Measurements from ENCODE around the gene PPIL1. TPM values are rescaled to one million over a fixed set of nuclear protein-coding genes. Genes with fewer than 3 reads are reported as not detected.

PPIL1 gene
- total RNA-seq, 4 donors from 2014 or later: 6.0 to 14.0 (median 6.4) TPM

DNA sequence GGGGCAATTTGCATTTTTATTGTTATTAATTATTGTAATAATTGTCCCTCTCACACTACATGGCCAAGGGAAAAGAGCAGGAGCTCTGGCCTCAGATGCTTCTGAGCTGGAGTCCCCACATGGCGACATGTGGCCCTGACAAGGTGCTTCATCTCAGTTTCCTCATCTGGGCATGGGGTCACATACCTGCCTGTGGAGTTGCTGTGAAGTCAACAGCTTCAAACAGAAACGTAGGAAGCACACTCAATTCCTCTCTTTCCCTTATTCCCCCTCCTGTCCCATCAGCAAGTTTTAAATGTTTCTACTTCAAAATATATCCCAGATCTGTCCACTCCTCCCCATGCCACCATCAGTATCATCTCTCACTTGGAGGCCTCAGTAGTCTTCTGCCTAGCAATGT lies 44.0 kb downstream of the PPIL1 start:
- no peak for DNase-seq
- no peaks in the 10 kb centered on the region for H3K36me3 ChIP-seq
- peaks cover 0 to 22% (median 0%) of the 10 kb centered on the region in 4 donors for H3K4me1 ChIP-seq
- H3K27ac ChIP-seq: peak overlapping the region in 3 of 4 donors; percentile 50 to 89 (median 83)
- H3K4me3 ChIP-seq: no peak overlapping the region
- no peaks in the 10 kb centered on the region for H3K9me3 ChIP-seq
- no peaks in the 10 kb centered on the region for H3K27me3 ChIP-seq
- TF ChIP-seq, protein P1, sequence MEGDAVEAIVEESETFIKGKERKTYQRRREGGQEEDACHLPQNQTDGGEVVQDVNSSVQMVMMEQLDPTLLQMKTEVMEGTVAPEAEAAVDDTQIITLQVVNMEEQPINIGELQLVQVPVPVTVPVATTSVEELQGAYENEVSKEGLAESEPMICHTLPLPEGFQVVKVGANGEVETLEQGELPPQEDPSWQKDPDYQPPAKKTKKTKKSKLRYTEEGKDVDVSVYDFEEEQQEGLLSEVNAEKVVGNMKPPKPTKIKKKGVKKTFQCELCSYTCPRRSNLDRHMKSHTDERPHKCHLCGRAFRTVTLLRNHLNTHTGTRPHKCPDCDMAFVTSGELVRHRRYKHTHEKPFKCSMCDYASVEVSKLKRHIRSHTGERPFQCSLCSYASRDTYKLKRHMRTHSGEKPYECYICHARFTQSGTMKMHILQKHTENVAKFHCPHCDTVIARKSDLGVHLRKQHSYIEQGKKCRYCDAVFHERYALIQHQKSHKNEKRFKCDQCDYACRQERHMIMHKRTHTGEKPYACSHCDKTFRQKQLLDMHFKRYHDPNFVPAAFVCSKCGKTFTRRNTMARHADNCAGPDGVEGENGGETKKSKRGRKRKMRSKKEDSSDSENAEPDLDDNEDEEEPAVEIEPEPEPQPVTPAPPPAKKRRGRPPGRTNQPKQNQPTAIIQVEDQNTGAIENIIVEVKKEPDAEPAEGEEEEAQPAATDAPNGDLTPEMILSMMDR (IDR thresholded peaks at IDR 0.05): no peak
- TF ChIP-seq POLR2A (IDR thresholded peaks at IDR 0.05): no peak

DNA sequence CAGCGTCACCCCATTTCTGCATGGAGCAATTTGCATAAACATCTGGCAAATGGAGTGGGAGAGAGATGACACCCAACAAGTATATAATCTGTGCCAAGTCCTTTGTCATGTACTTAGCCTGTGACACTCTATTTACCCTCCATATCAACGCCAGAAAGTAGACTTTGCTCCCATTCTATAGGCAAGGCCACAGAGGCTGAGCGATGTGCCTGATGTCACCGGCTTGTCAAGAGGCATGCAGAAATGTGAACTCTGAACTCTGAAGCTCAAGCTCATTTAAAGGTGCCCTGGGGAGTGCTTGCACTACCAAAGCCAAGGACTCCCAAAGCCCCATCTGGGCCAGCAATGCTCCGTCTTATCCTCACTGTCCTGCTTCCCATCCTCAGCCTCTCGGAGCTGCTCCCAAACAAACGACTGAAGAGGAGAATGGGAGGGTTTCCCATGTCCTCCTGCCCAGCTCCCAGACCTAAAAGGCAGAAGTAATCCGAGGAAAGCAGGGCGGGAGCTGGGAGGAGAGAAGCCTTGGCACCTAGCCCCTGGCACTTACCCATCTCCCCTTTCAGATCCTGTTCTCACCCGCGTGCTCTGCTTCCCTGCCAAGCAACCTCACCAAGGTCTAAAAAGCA lies 44.6 kb downstream of the PPIL1 start:
- no peak overlapping the region for H3K4me3 ChIP-seq
- no peak for TF ChIP-seq POLR2A (IDR thresholded peaks at IDR 0.05)
- TF ChIP-seq, protein P1 (IDR thresholded peaks at IDR 0.05): no peak
- DNase-seq: peak in 2 of 3 donors; percentile 83 to 86
- H3K27me3 ChIP-seq: no peaks in the 10 kb centered on the region
- no peaks in the 10 kb centered on the region for H3K9me3 ChIP-seq
- peaks cover 0 to 22% (median 0%) of the 10 kb centered on the region in 4 donors for H3K4me1 ChIP-seq
- H3K27ac ChIP-seq: peak overlapping the region in 3 of 4 donors; percentile 50 to 89 (median 83)
- H3K36me3 ChIP-seq: no peaks in the 10 kb centered on the region

DNA sequence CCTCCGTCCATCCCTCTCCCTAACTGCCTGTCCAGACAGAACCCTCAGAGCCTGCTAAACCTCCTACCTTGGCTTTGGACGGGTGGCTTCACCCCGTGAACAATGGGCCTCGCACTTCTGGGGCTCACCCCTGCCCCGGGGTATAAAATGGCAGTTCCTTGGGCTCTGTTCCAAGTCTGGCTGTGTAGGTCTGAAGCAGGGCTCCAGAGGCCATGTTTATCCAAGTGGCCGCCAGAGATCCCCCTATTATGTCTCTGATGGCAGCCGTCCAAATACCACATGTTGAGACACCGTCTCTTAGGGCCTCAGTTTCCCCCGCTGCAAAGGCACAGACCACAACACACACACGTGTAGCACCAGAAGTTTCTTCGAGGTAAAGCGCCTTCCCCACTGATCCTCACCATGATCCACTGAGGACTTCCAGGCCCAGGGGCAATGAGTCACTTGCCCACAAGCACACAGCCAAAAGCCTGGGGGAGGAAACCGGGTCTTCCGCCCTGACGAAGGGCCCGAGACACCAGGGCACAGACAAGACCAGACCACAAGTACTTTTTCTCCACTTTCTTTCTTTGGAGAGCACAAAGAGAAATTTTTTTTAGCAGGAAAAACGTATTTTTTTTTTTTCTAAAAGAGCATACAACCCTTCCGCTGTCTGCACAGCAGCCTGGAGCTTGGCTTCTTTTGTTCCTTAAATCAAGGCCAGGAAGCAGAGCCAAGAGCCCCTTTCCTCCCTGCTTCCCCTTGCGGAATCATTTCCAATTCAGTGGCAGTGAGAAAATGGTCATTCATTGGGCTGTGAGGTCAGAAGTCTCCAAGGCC lies 47.1 kb downstream of the PPIL1 start:
- peak in 1 of 3 donors; percentile 57 for DNase-seq
- no peak for TF ChIP-seq POLR2A (IDR thresholded peaks at IDR 0.05)
- TF ChIP-seq, protein P1 (IDR thresholded peaks at IDR 0.05): no peak

DNA sequence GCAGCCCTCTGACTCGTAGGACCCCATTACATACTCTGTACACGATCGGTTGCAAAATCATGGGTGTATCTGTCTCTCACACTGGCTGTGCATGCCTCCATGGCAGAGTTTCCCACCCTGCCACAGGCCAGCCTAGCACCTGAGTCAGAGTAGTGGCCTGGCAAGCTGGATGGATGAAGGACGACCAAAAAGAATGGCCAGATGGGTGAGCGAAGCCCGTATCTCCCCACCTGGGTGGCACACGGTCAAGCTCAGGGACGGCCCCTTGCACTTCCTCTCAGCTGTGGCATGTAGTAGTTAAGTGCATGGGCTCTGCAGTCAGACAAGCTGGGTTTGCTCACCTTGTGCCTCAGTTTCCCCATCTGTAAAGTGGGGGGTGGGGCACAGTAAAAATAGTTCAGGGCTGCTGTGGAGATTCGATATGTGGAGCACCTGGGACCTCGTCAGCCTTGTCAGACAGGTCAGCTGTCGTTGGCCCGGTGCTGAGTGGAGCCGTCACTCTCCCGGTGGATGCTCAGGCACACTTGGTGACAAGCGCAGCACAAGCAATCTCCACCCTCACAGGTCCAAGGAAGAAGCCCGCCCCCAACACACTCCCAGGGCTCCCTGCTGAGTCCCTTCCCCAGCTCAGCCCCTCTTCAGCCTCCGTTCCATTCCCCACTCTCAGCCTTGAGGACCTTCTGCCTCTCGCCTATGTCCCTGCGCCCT lies 47.9 kb downstream of the PPIL1 start:
- Histone ChIP-seq H3K4me1 (peaks cover 0 to 22% (median 0%) of the 10 kb centered on the region in 4 donors), H3K27ac (peak overlapping the region in 2 of 4 donors; percentile 21 to 25), H3K27me3 (no peaks in the 10 kb centered on the region), H3K9me3 (no peaks in the 10 kb centered on the region), H3K4me3 (no peak overlapping the region), H3K36me3 (no peaks in the 10 kb centered on the region)
- no peak for TF ChIP-seq POLR2A (IDR thresholded peaks at IDR 0.05)
- TF ChIP-seq, protein P1 (IDR thresholded peaks at IDR 0.05): no peak
- DNase-seq: no peak

More for the DNA sequence above, 47.1 kb downstream of the PPIL1 start:
- peaks cover 0 to 22% (median 0%) of the 10 kb centered on the region in 4 donors for H3K4me1 ChIP-seq
- peak overlapping the region in 2 of 4 donors; percentile 21 to 25 for H3K27ac ChIP-seq
- no peaks in the 10 kb centered on the region for H3K27me3 ChIP-seq
- H3K9me3 ChIP-seq: no peaks in the 10 kb centered on the region
- no peak overlapping the region for H3K4me3 ChIP-seq
- H3K36me3 ChIP-seq: no peaks in the 10 kb centered on the region

DNA sequence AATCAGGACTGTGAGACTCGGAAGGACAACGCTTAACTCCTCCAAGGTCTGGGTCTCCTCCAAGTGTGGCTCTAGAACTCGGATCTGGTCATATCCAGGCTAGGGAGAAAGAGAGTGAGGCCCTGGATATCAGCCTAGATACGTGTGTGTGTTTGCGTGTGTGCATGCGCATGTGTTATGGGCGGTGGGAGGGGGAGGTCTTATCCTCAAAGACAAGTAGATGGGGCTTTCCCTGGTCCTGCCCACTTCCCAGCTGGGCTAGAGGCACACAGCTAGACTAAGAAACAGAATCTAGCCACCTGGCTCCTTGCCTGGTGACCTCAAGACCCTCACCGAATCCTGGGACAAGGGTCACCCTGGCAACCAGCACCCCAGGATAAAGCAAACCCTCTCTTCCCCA lies 48.6 kb downstream of the PPIL1 start:
- Histone ChIP-seq H3K27me3 (no peaks in the 10 kb centered on the region), H3K4me1 (peaks cover 0 to 21% (median 0%) of the 10 kb centered on the region in 4 donors), H3K4me3 (no peak overlapping the region), H3K27ac (no peak overlapping the region), H3K9me3 (no peaks in the 10 kb centered on the region), H3K36me3 (no peaks in the 10 kb centered on the region)
- TF ChIP-seq, protein P1 (IDR thresholded peaks at IDR 0.05): no peak
- TF ChIP-seq POLR2A (IDR thresholded peaks at IDR 0.05): no peak
- no peak for DNase-seq

Data from Peyer's patch (tissue), 4 donors.